ENCODE results near the gene MPC1L.
A peak's percentile ranks its signal among the peaks of the same experiment; 100 is the strongest.

MPC1L gene

DNA sequence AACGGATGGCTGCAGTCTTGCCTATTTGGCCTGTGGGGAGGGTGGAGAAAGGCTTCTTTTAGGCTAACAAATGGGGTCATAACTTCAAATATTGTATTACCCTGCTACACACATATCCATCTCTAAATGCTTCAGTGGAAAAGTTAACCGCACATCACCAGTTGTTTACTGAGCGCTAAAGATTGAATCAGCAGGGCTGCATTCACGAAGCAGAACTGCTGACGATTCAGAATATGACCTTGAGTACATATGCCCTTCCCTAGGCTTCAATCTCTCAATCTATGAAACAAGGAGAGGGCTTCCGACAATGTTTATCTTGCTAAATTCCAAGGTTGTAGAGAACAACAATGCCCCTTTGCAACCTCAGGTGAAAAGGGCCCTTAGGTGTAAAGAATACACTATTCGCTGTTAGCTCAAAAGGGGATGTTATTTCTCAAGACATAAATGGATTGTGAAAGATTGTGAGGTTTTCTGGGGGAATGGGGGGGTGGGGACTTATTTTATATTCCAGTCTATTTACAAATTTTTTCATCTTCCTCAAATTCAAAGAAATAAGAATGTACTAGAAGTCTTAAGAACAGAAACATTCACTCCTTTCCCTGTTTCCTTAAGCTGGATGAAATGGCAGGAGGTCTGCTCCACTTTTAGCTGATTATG lies 45.1 kb upstream of the MPC1L start:
- no CpG with 5 or more reads among the region's 7 CpGs for WGBS (ENCODE audit: extremely low coverage, insufficient coverage, insufficient read length)
- Histone ChIP-seq H3K4ac (ENCODE audit: low read depth, low read length) (no peak overlapping the region), H3K18ac (ENCODE audit: low read length) (no peak overlapping the region), H3K9ac (ENCODE audit: low read length) (no peak overlapping the region), H3K4me1 (ENCODE audit: control insufficient read depth in 1 of 2, insufficient read depth in 2 of 2, low read length in 2 of 2) (peaks cover 0 to 4% of the 10 kb centered on the region in 2 experiments), H3K14ac (ENCODE audit: low read length) (no peak overlapping the region), H3K79me1 (ENCODE audit: low read length) (peaks cover 5% of the 10 kb centered on the region), H3K79me2 (ENCODE audit: control insufficient read depth, insufficient read depth, low read length, poor library complexity) (peaks cover 7% of the 10 kb centered on the region), H3K27me3 (ENCODE audit: insufficient read depth, low read length) (no peaks in the 10 kb centered on the region), H2BK12ac (ENCODE audit: low read length) (no peak overlapping the region), H3K9me3 (ENCODE audit: insufficient read depth, low read depth, low read length) (no peaks in the 10 kb centered on the region), H3K4me2 (ENCODE audit: low read length) (no peak overlapping the region), H4K8ac (ENCODE audit: low read depth, low read length) (no peak overlapping the region), H3K36me3 (ENCODE audit: control insufficient read depth in 1 of 2, insufficient read depth in 2 of 2, low read length in 2 of 2) (no peaks in the 10 kb centered on the region), H2BK5ac (ENCODE audit: low read depth, low read length, poor library complexity) (no peak overlapping the region), H4K91ac (ENCODE audit: low read depth, low read length) (no peak overlapping the region), H2AK5ac (ENCODE audit: low read length) (no peak overlapping the region), H3K27ac (ENCODE audit: low read depth, low read length) (no peak overlapping the region), H2AFZ (ENCODE audit: insufficient read depth, low read length, poor library complexity) (no peak overlapping the region), H2BK120ac (ENCODE audit: insufficient read depth, low read length, poor library complexity) (no peak overlapping the region), H3K23ac (ENCODE audit: low read length) (no peak overlapping the region), H3K4me3 (ENCODE audit: low read depth, low read length) (no peak overlapping the region), H4K12ac (ENCODE audit: low read depth, low read length) (no peak overlapping the region)
- DNase-seq = peak in 1 of 2 donors; percentile 9

DNA sequence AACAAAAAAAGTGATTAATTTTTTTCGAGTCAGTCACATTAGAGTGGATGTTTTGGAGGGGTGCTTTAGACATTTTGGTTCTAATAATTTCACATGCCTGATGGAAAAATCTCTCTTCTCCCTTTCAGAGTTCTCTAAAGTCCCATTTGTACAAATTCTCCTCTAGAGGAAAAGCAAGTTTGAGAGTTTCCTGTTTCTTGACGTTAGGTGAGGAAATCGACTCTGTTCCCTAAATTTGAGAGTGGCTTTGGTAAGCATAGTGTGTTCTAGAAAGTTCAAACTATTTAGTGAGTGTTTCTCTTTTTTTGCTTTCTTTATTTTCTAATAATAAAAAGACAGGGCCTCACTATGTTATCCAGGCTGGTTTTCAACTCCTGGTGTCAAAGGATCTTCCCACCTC lies 44.1 kb upstream of the MPC1L start:
- Histone ChIP-seq H3K79me2 (ENCODE audit: control insufficient read depth, insufficient read depth, low read length, poor library complexity) (peaks cover 7% of the 10 kb centered on the region), H2BK5ac (ENCODE audit: low read depth, low read length, poor library complexity) (no peak overlapping the region), H3K9ac (ENCODE audit: low read length) (no peak overlapping the region), H2BK12ac (ENCODE audit: low read length) (no peak overlapping the region), H4K91ac (ENCODE audit: low read depth, low read length) (no peak overlapping the region), H4K8ac (ENCODE audit: low read depth, low read length) (no peak overlapping the region), H3K4ac (ENCODE audit: low read depth, low read length) (no peak overlapping the region), H3K4me3 (ENCODE audit: low read depth, low read length) (no peak overlapping the region), H3K9me3 (ENCODE audit: insufficient read depth, low read depth, low read length) (no peaks in the 10 kb centered on the region), H2BK120ac (ENCODE audit: insufficient read depth, low read length, poor library complexity) (no peak overlapping the region), H4K12ac (ENCODE audit: low read depth, low read length) (no peak overlapping the region), H2AK5ac (ENCODE audit: low read length) (no peak overlapping the region), H3K18ac (ENCODE audit: low read length) (no peak overlapping the region), H3K79me1 (ENCODE audit: low read length) (peaks cover 5% of the 10 kb centered on the region), H3K4me2 (ENCODE audit: low read length) (no peak overlapping the region), H3K14ac (ENCODE audit: low read length) (no peak overlapping the region), H3K27ac (ENCODE audit: low read depth, low read length) (no peak overlapping the region), H3K4me1 (ENCODE audit: control insufficient read depth in 1 of 2, insufficient read depth in 2 of 2, low read length in 2 of 2) (peaks cover 0 to 4% of the 10 kb centered on the region in 2 experiments), H3K27me3 (ENCODE audit: insufficient read depth, low read length) (no peaks in the 10 kb centered on the region), H3K23ac (ENCODE audit: low read length) (no peak overlapping the region), H2AFZ (ENCODE audit: insufficient read depth, low read length, poor library complexity) (no peak overlapping the region), H3K36me3 (ENCODE audit: control insufficient read depth in 1 of 2, insufficient read depth in 2 of 2, low read length in 2 of 2) (no peaks in the 10 kb centered on the region)
- DNase-seq = no peak
- no CpG with 5 or more reads among the region's 3 CpGs for WGBS (ENCODE audit: extremely low coverage, insufficient coverage, insufficient read length)

DNA sequence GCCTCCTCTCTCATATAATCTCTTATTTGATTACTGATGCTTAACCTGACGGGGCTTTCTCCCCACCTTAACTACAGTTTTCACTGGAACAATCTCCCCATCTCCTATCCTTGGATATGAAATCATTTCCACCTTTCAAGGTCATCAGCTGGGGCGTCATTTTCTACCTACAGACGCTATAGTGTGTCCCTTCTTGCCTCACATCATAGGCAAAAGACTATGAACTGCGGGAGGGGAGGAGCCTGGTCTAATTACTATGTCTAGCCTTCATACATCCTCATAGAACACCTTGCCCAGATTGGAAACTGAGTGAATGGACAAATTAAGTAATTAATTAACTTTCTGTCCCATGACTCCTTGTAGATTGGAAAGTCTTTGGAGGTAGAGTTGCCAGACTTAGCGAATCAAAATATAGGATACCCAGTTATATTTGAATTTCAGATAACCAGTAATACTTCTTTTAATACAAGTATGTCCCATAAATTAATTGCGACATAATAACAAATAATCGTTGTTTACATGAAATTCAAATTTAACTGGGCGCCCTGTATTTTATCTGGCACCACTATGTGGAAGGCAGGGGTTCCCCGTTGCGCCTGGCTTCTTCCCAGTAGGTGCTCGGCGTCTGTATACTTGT lies 43.2 kb upstream of the MPC1L start:
- Histone ChIP-seq H2AFZ (ENCODE audit: insufficient read depth, low read length, poor library complexity) (peak overlapping the region; percentile 83), H3K4ac (ENCODE audit: low read depth, low read length) (peak overlapping the region; percentile 35), H4K8ac (ENCODE audit: low read depth, low read length) (peak overlapping the region; percentile 98), H3K36me3 (ENCODE audit: control insufficient read depth in 1 of 2, insufficient read depth in 2 of 2, low read length in 2 of 2) (no peaks in the 10 kb centered on the region), H2BK12ac (ENCODE audit: low read length) (no peak overlapping the region), H4K12ac (ENCODE audit: low read depth, low read length) (peak overlapping the region; percentile 87), H3K27ac (ENCODE audit: low read depth, low read length) (no peak overlapping the region), H3K27me3 (ENCODE audit: insufficient read depth, low read length) (no peaks in the 10 kb centered on the region), H3K79me2 (ENCODE audit: control insufficient read depth, insufficient read depth, low read length, poor library complexity) (peaks cover 7% of the 10 kb centered on the region), H3K23ac (ENCODE audit: low read length) (no peak overlapping the region), H3K79me1 (ENCODE audit: low read length) (peaks cover 5% of the 10 kb centered on the region), H3K4me3 (ENCODE audit: low read depth, low read length) (peak overlapping the region; percentile 90), H3K18ac (ENCODE audit: low read length) (no peak overlapping the region), H3K9me3 (ENCODE audit: insufficient read depth, low read depth, low read length) (no peaks in the 10 kb centered on the region), H4K91ac (ENCODE audit: low read depth, low read length) (peak overlapping the region; percentile 58), H3K4me2 (ENCODE audit: low read length) (peak overlapping the region; percentile 64), H2BK120ac (ENCODE audit: insufficient read depth, low read length, poor library complexity) (no peak overlapping the region), H3K14ac (ENCODE audit: low read length) (peak overlapping the region; percentile 67), H2BK5ac (ENCODE audit: low read depth, low read length, poor library complexity) (peak overlapping the region; percentile 73), H3K4me1 (ENCODE audit: control insufficient read depth in 1 of 2, insufficient read depth in 2 of 2, low read length in 2 of 2) (peaks cover 0 to 4% of the 10 kb centered on the region in 2 experiments), H3K9ac (ENCODE audit: low read length) (no peak overlapping the region), H2AK5ac (ENCODE audit: low read length) (no peak overlapping the region)
- WGBS (ENCODE audit: extremely low coverage, insufficient coverage, insufficient read length) = no CpG with 5 or more reads among the region's 12 CpGs
- DNase-seq = peak in 1 of 2 donors; percentile 10

DNA sequence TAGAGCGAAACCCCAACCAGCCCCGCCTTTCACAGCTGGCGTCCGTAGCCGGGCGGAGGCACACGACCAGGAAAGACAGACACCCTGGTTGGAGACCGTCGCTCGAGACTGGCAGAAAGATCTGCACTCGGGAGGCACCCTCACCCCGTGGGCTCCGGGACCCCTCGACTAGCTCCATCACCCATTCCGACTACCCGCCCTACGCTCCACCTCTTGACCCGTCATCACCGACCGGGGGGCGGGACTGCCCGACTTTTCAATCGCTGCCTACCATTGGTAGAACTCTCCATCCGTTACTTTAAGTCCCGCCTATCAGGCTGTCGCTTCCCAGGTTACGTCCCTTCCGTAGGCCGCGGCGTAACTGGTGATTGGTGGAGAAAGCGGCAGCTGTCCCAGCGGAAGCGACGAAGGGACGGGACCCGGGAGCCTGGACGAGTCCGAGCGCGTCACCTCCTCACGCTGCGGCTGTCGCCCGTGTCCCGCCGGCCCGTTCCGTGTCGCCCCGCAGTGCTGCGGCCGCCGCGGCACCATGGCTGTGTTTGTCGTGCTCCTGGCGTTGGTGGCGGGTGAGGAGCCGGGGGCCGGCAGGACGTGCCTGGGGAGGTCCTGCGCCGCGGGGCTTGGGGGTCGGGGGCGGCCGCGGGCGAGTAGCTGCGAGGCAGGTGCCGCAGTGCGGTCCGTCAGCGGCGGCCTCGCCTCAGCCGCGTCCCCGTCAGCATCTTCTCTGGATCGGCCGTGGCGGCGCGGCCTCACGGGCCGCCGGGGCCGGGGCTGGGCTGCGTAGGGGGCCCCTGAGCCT lies 42.5 kb upstream of the MPC1L start, which contains the start of gene ATP6AP2:
ATP6AP2 (plus strand) TSS at position 434 of the 799 bp plus-strand sequence; CDS start at position 530, 96 bp downstream.
- Histone ChIP-seq H3K9me3 (ENCODE audit: insufficient read depth, low read depth, low read length) (no peaks in the 10 kb centered on the region), H3K27me3 (ENCODE audit: insufficient read depth, low read length) (no peaks in the 10 kb centered on the region), H4K8ac (ENCODE audit: low read depth, low read length) (peak within 1 kb of the TSS; percentile 98), H3K4me1 (ENCODE audit: control insufficient read depth in 1 of 2, insufficient read depth in 2 of 2, low read length in 2 of 2) (peaks cover 0 to 4% of the 10 kb centered on the region in 2 experiments), H3K23ac (ENCODE audit: low read length) (no peak within 1 kb of the TSS), H3K14ac (ENCODE audit: low read length) (peak within 1 kb of the TSS; percentile 67), H3K27ac (ENCODE audit: low read depth, low read length) (no peak within 1 kb of the TSS), H4K91ac (ENCODE audit: low read depth, low read length) (peak within 1 kb of the TSS; percentile 58), H3K4me3 (ENCODE audit: low read depth, low read length) (peak within 1 kb of the TSS; percentile 99), H3K9ac (ENCODE audit: low read length) (peak within 1 kb of the TSS; percentile 76), H2BK5ac (ENCODE audit: low read depth, low read length, poor library complexity) (peak within 1 kb of the TSS; percentile 73), H2BK12ac (ENCODE audit: low read length) (no peak within 1 kb of the TSS), H3K79me2 (ENCODE audit: control insufficient read depth, insufficient read depth, low read length, poor library complexity) (peaks cover 7% of the 10 kb centered on the region), H3K79me1 (ENCODE audit: low read length) (peaks cover 5% of the 10 kb centered on the region), H2AK5ac (ENCODE audit: low read length) (no peak within 1 kb of the TSS), H3K18ac (ENCODE audit: low read length) (peak within 1 kb of the TSS; percentile 6), H3K4me2 (ENCODE audit: low read length) (peak within 1 kb of the TSS; percentile 90), H2BK120ac (ENCODE audit: insufficient read depth, low read length, poor library complexity) (no peak within 1 kb of the TSS), H2AFZ (ENCODE audit: insufficient read depth, low read length, poor library complexity) (peak within 1 kb of the TSS; percentile 83), H3K4ac (ENCODE audit: low read depth, low read length) (peak within 1 kb of the TSS; percentile 35), H3K36me3 (ENCODE audit: control insufficient read depth in 1 of 2, insufficient read depth in 2 of 2, low read length in 2 of 2) (no peaks in the 10 kb centered on the region), H4K12ac (ENCODE audit: low read depth, low read length) (peak within 1 kb of the TSS; percentile 87)
- peak; percentile 85 to 92 for DNase-seq
- no CpG with 5 or more reads among the region's 89 CpGs for WGBS (ENCODE audit: extremely low coverage, insufficient coverage, insufficient read length)

Data from trophoblast cell (in vitro differentiated cells and primary cell).